ENCODE data around the gene NADSYN1. TPM values are rescaled to one million over a fixed set of nuclear protein-coding genes. Genes with fewer than 3 reads are reported as not detected.

NADSYN1 gene
- total RNA-seq, 1 experiment from 2014 or later = 58.2 TPM

DNA sequence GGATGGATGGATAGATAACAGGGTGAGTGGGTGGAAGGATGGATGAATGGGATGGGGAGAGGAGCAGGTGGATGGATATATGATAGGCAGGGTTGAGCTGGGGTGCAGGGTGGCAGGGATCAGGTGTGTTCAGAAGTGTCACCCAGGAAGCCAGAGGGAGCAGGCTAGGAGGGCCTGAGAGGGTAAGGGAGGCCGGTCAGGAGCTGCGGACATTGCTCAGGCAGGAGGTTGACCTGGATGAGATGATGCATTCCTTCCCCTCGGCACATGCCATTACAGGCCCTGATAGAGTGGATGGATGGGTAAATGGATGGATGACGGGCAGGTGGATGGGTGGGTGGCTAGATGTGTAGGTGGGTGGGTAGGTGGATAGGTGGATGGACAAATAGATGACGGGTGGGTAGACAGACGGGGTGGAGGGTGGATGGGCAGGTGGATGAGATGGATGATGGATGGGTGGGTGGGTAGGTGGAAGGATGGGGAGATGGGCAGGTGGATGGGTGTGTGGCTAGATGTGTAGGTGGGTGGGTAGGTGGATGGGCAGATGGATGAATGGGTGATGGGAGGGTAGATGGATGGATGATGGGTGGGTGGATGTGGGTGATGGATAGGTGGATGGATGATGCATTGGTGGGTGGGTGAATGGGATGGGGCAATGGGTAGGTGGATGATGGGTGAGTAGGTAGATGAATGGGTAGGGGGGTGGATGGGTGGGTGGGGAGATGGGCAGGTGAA, 12.8 kb upstream of the NADSYN1 start:
- ChIA-PET POLR2A (no interaction called here), RAD21 (ENCODE audit: low non-redundant PET in 1 of 2, low total read pairs in 2 of 2, uncharacterized antibody in 2 of 2, unreplicated experiment in 2 of 2) (no interaction called here), CTCF (no interaction called here)
- Histone ChIP-seq H3K79me2 (ENCODE audit: insufficient read depth, low read length) (no peaks in the 10 kb centered on the region; the same call in 1 of the 2 replicates), H3K36me3 (ENCODE audit: control insufficient read depth in 1 of 2, insufficient read depth in 2 of 2, low read length in 2 of 2) (peaks cover 22 to 39% of the 10 kb centered on the region in 2 experiments), H3K9ac (ENCODE audit: low read length) (no peak overlapping the region), H3K9me3 (ENCODE audit: control insufficient read depth in 1 of 2, insufficient read depth in 1 of 2, low read depth in 1 of 2, low read length in 2 of 2) (no peaks in the 10 kb centered on the region), H4K20me1 (ENCODE audit: insufficient read depth) (no peaks in the 10 kb centered on the region), H3K4me1 (ENCODE audit: control insufficient read depth in 1 of 2, insufficient read depth in 2 of 2, low read length in 2 of 2) (no peaks in the 10 kb centered on the region), H2AFZ (ENCODE audit: low read depth, low read length, poor library complexity, severe bottlenecking) (no peak overlapping the region), H3K9me2 (ENCODE audit: insufficient read depth) (no peaks in the 10 kb centered on the region), H3K4me3 (replicated peaks in 1 of 2; ENCODE audit: low read depth in 1 of 2, low read length in 2 of 2) (no peak overlapping the region), H3K4me2 (ENCODE audit: low read length) (no peak overlapping the region), H3K27ac (ENCODE audit: low read depth, low read length) (no peak overlapping the region), H3K27me3 (ENCODE audit: insufficient read depth, low read length) (no peaks in the 10 kb centered on the region)
- BruUV-seq (replicated peaks) = no TSS peak
- intact Hi-C loops (cut with micrococcal nuclease) = no loop called here
- ATAC-seq (no peak), DNase-seq (ENCODE audit: low read depth, low spot score) (no peak)
- TF ChIP-seq CEBPB (IDR thresholded peaks at IDR 0.05; ENCODE audit: low read depth) = no peak
- TF ChIP-seq, protein P1, sequence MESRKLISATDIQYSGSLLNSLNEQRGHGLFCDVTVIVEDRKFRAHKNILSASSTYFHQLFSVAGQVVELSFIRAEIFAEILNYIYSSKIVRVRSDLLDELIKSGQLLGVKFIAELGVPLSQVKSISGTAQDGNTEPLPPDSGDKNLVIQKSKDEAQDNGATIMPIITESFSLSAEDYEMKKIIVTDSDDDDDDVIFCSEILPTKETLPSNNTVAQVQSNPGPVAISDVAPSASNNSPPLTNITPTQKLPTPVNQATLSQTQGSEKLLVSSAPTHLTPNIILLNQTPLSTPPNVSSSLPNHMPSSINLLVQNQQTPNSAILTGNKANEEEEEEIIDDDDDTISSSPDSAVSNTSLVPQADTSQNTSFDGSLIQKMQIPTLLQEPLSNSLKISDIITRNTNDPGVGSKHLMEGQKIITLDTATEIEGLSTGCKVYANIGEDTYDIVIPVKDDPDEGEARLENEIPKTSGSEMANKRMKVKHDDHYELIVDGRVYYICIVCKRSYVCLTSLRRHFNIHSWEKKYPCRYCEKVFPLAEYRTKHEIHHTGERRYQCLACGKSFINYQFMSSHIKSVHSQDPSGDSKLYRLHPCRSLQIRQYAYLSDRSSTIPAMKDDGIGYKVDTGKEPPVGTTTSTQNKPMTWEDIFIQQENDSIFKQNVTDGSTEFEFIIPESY (IDR thresholded peaks at IDR 0.05; ENCODE audit: extremely low read depth, insufficient replicate concordance, low read length) = no peak
- no peak for TF ChIP-seq TCF7L2 (IDR thresholded peaks at IDR 0.05; ENCODE audit: borderline replicate concordance, extremely low read depth, insufficient read depth, insufficient read length)
- TF ChIP-seq ZNF274 (IDR thresholded peaks at IDR 0.05; ENCODE audit: low read depth, low read length) = no peak
- no peak for TF ChIP-seq YY1 (IDR thresholded peaks at IDR 0.05; ENCODE audit: extremely low read depth, insufficient replicate concordance, low read depth, low read length)
- no peak for TF ChIP-seq EZH2 (IDR thresholded peaks at IDR 0.05)
- TF ChIP-seq SRF (IDR thresholded peaks at IDR 0.05; ENCODE audit: low read depth) = no peak
- TF ChIP-seq SP1 (IDR thresholded peaks at IDR 0.05; ENCODE audit: low read depth) = no peak
- no peak for TF ChIP-seq SIN3A (IDR thresholded peaks at IDR 0.05; ENCODE audit: low read depth)
- TF ChIP-seq FOSL1 (IDR thresholded peaks at IDR 0.05; ENCODE audit: low read depth) = no peak
- no peak for TF ChIP-seq POLR2AphosphoS5 (IDR thresholded peaks at IDR 0.05; ENCODE audit: low read depth, low read length)
- TF ChIP-seq ZFX (IDR thresholded peaks at IDR 0.05) = no peak
- no peak for TF ChIP-seq REST (IDR thresholded peaks at IDR 0.05; ENCODE audit: low read depth)
- no peak for TF ChIP-seq ELF1 (IDR thresholded peaks at IDR 0.05; ENCODE audit: borderline replicate concordance, low read depth)
- no peak for TF ChIP-seq POLR2A (IDR thresholded peaks at IDR 0.05; ENCODE audit: borderline replicate concordance, extremely low read depth, insufficient read depth, insufficient read length)
- TF ChIP-seq, protein P2, sequence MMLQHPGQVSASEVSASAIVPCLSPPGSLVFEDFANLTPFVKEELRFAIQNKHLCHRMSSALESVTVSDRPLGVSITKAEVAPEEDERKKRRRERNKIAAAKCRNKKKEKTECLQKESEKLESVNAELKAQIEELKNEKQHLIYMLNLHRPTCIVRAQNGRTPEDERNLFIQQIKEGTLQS (IDR thresholded peaks at IDR 0.05) = no peak
- no peak for TF ChIP-seq EGR1 (IDR thresholded peaks at IDR 0.05; ENCODE audit: low read depth)
- TF ChIP-seq, protein P3, sequence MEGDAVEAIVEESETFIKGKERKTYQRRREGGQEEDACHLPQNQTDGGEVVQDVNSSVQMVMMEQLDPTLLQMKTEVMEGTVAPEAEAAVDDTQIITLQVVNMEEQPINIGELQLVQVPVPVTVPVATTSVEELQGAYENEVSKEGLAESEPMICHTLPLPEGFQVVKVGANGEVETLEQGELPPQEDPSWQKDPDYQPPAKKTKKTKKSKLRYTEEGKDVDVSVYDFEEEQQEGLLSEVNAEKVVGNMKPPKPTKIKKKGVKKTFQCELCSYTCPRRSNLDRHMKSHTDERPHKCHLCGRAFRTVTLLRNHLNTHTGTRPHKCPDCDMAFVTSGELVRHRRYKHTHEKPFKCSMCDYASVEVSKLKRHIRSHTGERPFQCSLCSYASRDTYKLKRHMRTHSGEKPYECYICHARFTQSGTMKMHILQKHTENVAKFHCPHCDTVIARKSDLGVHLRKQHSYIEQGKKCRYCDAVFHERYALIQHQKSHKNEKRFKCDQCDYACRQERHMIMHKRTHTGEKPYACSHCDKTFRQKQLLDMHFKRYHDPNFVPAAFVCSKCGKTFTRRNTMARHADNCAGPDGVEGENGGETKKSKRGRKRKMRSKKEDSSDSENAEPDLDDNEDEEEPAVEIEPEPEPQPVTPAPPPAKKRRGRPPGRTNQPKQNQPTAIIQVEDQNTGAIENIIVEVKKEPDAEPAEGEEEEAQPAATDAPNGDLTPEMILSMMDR (IDR thresholded peaks at IDR 0.05 in 2 of 3, conservative IDR thresholded peaks at IDR 0.05 in 1 of 3; ENCODE audit: borderline replicate concordance in 1 of 3, insufficient read depth in 1 of 3, low read depth in 2 of 3, low read length in 2 of 3) = no peak

Measured in HCT116 (cell line).